Natural killer cell (primary cell): Measurements from ENCODE around the gene RASSF7. TPM values are rescaled to one million over a fixed set of nuclear protein-coding genes. Genes with fewer than 3 reads are reported as not detected.

ENCODE experiments used
- ATAC-seq, 3 donors: fragments of 150-1000 bp in 2 of 3; fragments of 200-7000 bp in 1 of 3; cut with Tn5 transposase; 1 replicate in 1 of 3; 2 replicates in 2 of 3; pipeline ENCODE4 v1.10.0; 2021; ENCODE audit warnings: mild to moderate bottlenecking in 2 of 3, moderate library complexity in 2 of 3
- DNase-seq, 2 donors: peaks; one replicate each; pipeline versions ENCODE4 v3.0.0 to v3.0.0-alpha.2; 2013 to 2021; ENCODE audit warnings: mixed read lengths in 1 of 2
- H3K27ac ChIP-seq: one replicate; pipeline ENCODE4 v1.5.1; 2013; ENCODE audit warnings: mild to moderate bottlenecking, low read length
- H3K27me3 ChIP-seq: one replicate; pipeline ENCODE4 v1.6.1; 2013; ENCODE audit warnings: low read length; ENCODE audit not compliant: control insufficient read depth, insufficient read depth
- H3K36me3 ChIP-seq: one replicate; pipeline ENCODE4 v1.6.1; 2013; ENCODE audit warnings: low read length; ENCODE audit not compliant: control insufficient read depth, insufficient read depth
- H3K4me1 ChIP-seq: one replicate; pipeline ENCODE4 v1.6.1; 2013; ENCODE audit warnings: low read length; ENCODE audit not compliant: control insufficient read depth, insufficient read depth
- H3K4me3 ChIP-seq: one replicate; pipeline ENCODE4 v1.5.1; 2013; ENCODE audit warnings: low read length
- H3K9me3 ChIP-seq: one replicate; pipeline ENCODE4 v1.6.1; 2013; ENCODE audit warnings: low read length; ENCODE audit not compliant: control insufficient read depth, insufficient read depth
- H3K27ac Mint-ChIP-seq, 2 donors: one replicate each; pipeline ENCODE4 v1.8.0; 2022; ENCODE audit warnings: mild to moderate bottlenecking in 2 of 2, mixed read lengths in 2 of 2, moderate library complexity in 1 of 2
- H3K27me3 Mint-ChIP-seq, 2 donors: one replicate each; pipeline ENCODE4 v1.8.0; 2022; ENCODE audit warnings: low read depth in 2 of 2, mixed read lengths in 2 of 2
- H3K36me3 Mint-ChIP-seq: one replicate; pipeline ENCODE4 v1.8.0; 2022; ENCODE audit warnings: mixed read lengths
- H3K4me1 Mint-ChIP-seq, 2 donors: one replicate each; pipeline ENCODE4 v1.8.0; 2022; ENCODE audit warnings: mixed read lengths in 2 of 2
- H3K4me3 Mint-ChIP-seq: one replicate; pipeline ENCODE4 v1.8.0; 2022; ENCODE audit warnings: mild to moderate bottlenecking, moderate library complexity, mixed read lengths
- H3K9me3 Mint-ChIP-seq, 2 donors: one replicate each; pipeline ENCODE4 v1.8.0; 2022; ENCODE audit warnings: mixed read lengths in 2 of 2
- CTCF ChIP-seq: fragments of 200-600 bp; IDR thresholded peaks from one replicate; pipeline ENCODE4 v1.8.0; 2022; ENCODE audit warnings: antibody characterized with exemption
- WGBS: methylation state at CpG from one replicate; pipeline ENCODE4 v1.1.7; 2013; ENCODE audit warnings: missing lambda C conversion rate; ENCODE audit not compliant: insufficient coverage; 5-methylcytosine and 5-hydroxymethylcytosine counted together
- intact Hi-C: fragments of 100-400 bp; cut with micrococcal nuclease; formaldehyde crosslinking; loops from one replicate; pipeline ENCODE4 v1.14.2; 2022
- total RNA-seq, 4 donors: library from RNA; stranded (reverse); fragments of 120-200 nt in 1 of 4; gene quantifications; one replicate each; pipeline versions ENCODE4 v1.2.3 to v1.2.4, GENCODE V29; 2013 to 2022

RASSF7 gene
- total RNA-seq, 3 donors from 2014 or later (not counting 1 experiment from before 2014, with no cell fraction given), result 19.0 to 21.7 (median 20.0) TPM

- peaks cover 34 to 47% of the 10 kb centered on the region in 2 donors for H3K4me1 Mint-ChIP-seq
- H3K4me3 ChIP-seq, result peak overlapping the region; percentile 30
- no peaks in the 10 kb centered on the region for H3K36me3 ChIP-seq
- 1% methylated on average over 63 of the region's 81 CpGs for WGBS
- H3K9me3 ChIP-seq, result no peaks in the 10 kb centered on the region
- no peaks in the 10 kb centered on the region for H3K36me3 Mint-ChIP-seq
- DNase-seq (no peak), ATAC-seq (no peak)
- H3K4me3 Mint-ChIP-seq, result peak overlapping the region; percentile 86
- intact Hi-C loops, result loop anchor here (5.0 kb wide), 1 partner anchor 42 kb away; the partner anchor contains the start of gene IRF7
- no peak for TF ChIP-seq CTCF
- H3K27me3 ChIP-seq, result peaks cover 3% of the 10 kb centered on the region
- no peak overlapping the region for H3K27ac ChIP-seq
- H3K4me1 ChIP-seq, result peaks cover 44% of the 10 kb centered on the region
- no peaks in the 10 kb centered on the region for H3K9me3 Mint-ChIP-seq
- H3K27ac Mint-ChIP-seq, result peak overlapping the region in 1 of 2 donors; percentile 93
- peaks cover 0 to 10% of the 10 kb centered on the region in 2 donors for H3K27me3 Mint-ChIP-seq
These were observed 14.7 kb downstream of the RASSF7 start for GRCh38 chr11:575313-575995.

DNA sequence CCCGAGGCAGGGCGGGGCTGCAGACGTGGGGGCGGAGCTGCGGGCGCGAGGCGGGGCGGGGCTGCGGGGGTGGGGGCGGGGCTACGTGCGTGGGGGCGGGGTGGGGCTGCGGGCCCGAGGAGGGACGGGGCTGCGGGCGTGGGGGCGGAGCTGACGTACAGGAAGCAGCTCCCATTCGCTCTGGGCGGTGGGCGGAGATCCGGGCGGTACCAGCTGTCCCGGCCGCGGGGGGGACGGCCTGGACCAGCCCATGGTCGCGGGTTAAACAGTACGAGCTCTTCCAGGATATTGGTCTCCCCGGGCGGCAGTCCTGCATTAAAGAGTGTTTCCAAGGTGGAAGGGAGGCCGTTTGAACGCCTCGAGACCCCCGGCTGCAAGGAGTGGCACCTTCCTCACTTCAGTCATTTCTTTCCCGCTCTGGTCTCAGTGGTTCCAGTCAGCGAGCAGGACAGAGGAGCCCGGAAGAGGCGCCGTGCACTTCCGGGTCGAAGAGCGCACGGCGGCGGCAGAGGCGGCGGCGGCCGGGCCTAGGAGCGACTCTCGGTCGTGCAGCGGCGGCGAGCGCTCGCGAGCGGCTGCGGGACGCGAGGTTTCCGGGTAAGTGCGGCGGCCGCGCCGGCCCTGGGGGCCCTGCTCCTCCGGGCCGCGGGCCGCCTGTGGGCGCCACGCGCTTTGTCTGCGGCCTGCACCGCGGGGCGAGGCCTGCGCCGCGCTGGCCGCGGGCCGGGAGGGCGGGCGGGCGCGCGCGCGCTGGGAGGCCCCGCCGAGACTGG, 15.4 kb downstream of the RASSF7 start, which contains the start of gene PHRF1:
PHRF1 (plus strand) TSS at position 475 of the 773 bp plus-strand sequence. CDS start 5,043 bp downstream, outside the sequence.
- H3K9me3 ChIP-seq, result no peaks in the 10 kb centered on the region
- peaks cover 0 to 10% of the 10 kb centered on the region in 2 donors for H3K27me3 Mint-ChIP-seq
- intact Hi-C loops, result loop anchor here (1.0 to 5.0 kb wide), 2 partner anchors 8 to 41 kb away; partner anchors contain the start of gene IRF7
- H3K27me3 ChIP-seq, result peaks cover 3% of the 10 kb centered on the region
- no peaks in the 10 kb centered on the region for H3K9me3 Mint-ChIP-seq
- H3K4me1 ChIP-seq, result peaks cover 52% of the 10 kb centered on the region
- H3K4me1 Mint-ChIP-seq, result peaks cover 42 to 52% of the 10 kb centered on the region in 2 donors
- WGBS, result under 1% methylated on average over 88 of the region's 99 CpGs
- peak within 1 kb of the TSS; percentile 98 for H3K4me3 ChIP-seq
- peak within 1 kb of the TSS; percentile 94 for H3K4me3 Mint-ChIP-seq
- DNase-seq (peak; percentile 94 to 98), ATAC-seq (peak; percentile 88 to 95 (median 90))
- no peak for TF ChIP-seq CTCF
- H3K36me3 ChIP-seq, result no peaks in the 10 kb centered on the region
- peak within 1 kb of the TSS; percentile 86 to 93 for H3K27ac Mint-ChIP-seq
- peak within 1 kb of the TSS; percentile 99 for H3K27ac ChIP-seq
- no peaks in the 10 kb centered on the region for H3K36me3 Mint-ChIP-seq

- peaks cover 50 to 60% of the 10 kb centered on the region in 2 donors for H3K4me1 Mint-ChIP-seq
- no peak for ATAC-seq
- Histone ChIP-seq H3K9me3 (no peaks in the 10 kb centered on the region), H3K4me3 (peak overlapping the region; percentile 69), H3K27ac (peak overlapping the region; percentile 56), H3K36me3 (peaks cover 5% of the 10 kb centered on the region), H3K4me1 (peaks cover 55% of the 10 kb centered on the region), H3K27me3 (peaks cover 3% of the 10 kb centered on the region)
- peaks cover 0 to 10% of the 10 kb centered on the region in 2 donors for H3K27me3 Mint-ChIP-seq
- no peak for DNase-seq
- H3K4me3 Mint-ChIP-seq, result peak overlapping the region; percentile 79
- H3K36me3 Mint-ChIP-seq, result no peaks in the 10 kb centered on the region
- WGBS, result 6% methylated on average over 40 of the region's 48 CpGs
- H3K27ac Mint-ChIP-seq, result peak overlapping the region; percentile 52 to 63
- intact Hi-C loops, result loop anchor here (1.0 to 5.0 kb wide), 2 partner anchors 9 to 40 kb away; partner anchors contain the start of gene IRF7
- no peaks in the 10 kb centered on the region for H3K9me3 Mint-ChIP-seq
- no peak for TF ChIP-seq CTCF
These were observed 16.2 kb downstream of the RASSF7 start for GRCh38 chr11:576811-577610.
